ENCODE data around the gene SFXN2.

The SFXN2 gene

DNA sequence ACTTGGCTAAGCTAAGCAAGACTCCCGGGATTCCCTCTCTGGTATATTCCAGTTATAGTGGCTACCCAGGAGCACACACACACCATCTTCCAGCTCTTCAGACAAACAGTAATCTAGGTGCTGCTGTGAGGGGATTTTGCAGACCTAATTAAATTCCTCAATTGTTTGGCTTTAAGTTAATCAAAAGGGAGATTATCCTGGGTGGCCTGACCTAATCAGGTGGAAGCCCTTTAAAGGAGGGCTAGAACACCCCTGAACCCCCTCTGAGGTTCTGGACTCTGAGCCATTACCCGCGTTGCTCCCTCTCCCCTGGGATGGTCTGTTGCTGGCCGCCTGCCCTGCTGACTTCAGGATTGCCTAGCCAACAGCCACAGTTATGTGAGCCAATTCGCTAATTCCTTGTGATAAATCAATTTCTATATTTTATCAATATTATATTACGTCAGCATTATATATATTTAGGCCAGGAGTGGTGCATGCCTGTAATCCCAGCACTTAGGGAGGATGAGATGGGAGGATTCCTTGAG lies 6.4 kb downstream of the SFXN2 start:
- TF ChIP-seq, protein P1, sequence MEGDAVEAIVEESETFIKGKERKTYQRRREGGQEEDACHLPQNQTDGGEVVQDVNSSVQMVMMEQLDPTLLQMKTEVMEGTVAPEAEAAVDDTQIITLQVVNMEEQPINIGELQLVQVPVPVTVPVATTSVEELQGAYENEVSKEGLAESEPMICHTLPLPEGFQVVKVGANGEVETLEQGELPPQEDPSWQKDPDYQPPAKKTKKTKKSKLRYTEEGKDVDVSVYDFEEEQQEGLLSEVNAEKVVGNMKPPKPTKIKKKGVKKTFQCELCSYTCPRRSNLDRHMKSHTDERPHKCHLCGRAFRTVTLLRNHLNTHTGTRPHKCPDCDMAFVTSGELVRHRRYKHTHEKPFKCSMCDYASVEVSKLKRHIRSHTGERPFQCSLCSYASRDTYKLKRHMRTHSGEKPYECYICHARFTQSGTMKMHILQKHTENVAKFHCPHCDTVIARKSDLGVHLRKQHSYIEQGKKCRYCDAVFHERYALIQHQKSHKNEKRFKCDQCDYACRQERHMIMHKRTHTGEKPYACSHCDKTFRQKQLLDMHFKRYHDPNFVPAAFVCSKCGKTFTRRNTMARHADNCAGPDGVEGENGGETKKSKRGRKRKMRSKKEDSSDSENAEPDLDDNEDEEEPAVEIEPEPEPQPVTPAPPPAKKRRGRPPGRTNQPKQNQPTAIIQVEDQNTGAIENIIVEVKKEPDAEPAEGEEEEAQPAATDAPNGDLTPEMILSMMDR (IDR thresholded peaks at IDR 0.05; ENCODE audit: low read length, missing control alignments), result no peak
- DNase-seq (ENCODE audit: low read depth), result no peak
- no peak overlapping the region for H3K4me3 ChIP-seq (replicated peaks; ENCODE audit: low read depth, low read length)

DNA sequence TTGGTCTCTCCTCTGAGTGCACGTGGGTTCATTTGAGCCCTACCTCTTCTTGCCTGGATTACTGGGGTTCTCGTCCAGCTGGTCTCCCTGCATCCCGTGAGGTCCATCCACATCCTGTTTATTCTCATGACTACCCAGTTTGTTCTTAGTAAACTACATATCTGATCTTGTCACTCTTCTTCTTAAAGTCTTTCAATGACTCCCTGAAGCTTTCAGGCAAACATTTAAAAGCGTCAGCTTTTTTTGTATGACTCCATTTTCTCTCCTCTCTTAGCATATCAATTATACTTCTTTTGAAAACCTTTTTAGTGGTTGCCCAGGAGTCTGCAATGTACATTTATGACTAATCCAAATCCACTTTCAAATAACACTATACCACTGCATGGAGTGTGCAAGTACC lies 7.5 kb downstream of the SFXN2 start:
- H3K4me3 ChIP-seq (replicated peaks; ENCODE audit: low read depth, low read length), result no peak overlapping the region
- DNase-seq (ENCODE audit: low read depth), result no peak
- TF ChIP-seq, protein P1 (IDR thresholded peaks at IDR 0.05; ENCODE audit: low read length, missing control alignments), result no peak

DNA sequence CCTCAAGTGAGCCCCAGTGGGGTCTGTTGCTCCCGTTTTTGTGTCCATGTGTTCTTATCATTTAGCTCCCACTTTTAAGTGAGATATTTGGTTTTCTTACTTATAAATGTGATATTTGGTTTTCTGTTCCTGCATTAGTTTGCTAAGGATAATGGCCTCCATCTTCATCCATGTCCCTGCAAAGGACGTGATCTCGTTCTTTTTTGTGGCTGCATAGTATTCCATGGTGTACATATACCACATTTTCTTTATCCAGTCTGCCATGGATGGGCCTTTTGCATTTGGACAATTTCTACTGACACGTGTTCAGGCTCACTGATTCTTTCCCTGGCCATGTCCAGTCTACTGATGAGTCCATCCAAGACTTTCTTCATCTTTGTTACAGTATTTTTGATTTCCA lies 9.6 kb downstream of the SFXN2 start:
- DNase-seq (ENCODE audit: low read depth), result no peak
- H3K4me3 ChIP-seq (replicated peaks; ENCODE audit: low read depth, low read length), result no peak overlapping the region
- TF ChIP-seq, protein P1 (IDR thresholded peaks at IDR 0.05; ENCODE audit: low read length, missing control alignments), result no peak

DNA sequence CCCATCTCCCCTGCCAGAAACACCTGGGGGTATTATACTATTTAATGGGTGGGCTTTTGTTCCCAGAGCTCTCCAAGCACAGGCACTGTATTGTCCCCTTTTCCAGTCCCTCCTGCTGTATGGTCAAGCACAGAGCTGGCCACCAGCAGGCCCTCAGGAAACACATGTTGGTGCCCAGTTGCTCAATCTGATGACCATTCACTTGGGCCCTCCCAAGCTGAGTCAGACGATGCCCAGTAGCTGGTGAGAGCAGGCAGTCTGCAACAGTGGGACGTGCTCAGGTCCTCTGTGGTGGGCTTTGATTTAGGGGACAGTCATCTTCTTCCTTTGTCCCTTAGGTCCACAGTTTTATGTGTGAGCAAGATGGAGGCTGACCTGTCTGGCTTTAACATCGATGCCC lies 11.8 kb downstream of the SFXN2 start:
- DNase-seq (ENCODE audit: low read depth), result peak; percentile 45
- H3K4me3 ChIP-seq (replicated peaks; ENCODE audit: low read depth, low read length), result no peak overlapping the region
- TF ChIP-seq, protein P1 (IDR thresholded peaks at IDR 0.05; ENCODE audit: low read length, missing control alignments), result no peak

DNA sequence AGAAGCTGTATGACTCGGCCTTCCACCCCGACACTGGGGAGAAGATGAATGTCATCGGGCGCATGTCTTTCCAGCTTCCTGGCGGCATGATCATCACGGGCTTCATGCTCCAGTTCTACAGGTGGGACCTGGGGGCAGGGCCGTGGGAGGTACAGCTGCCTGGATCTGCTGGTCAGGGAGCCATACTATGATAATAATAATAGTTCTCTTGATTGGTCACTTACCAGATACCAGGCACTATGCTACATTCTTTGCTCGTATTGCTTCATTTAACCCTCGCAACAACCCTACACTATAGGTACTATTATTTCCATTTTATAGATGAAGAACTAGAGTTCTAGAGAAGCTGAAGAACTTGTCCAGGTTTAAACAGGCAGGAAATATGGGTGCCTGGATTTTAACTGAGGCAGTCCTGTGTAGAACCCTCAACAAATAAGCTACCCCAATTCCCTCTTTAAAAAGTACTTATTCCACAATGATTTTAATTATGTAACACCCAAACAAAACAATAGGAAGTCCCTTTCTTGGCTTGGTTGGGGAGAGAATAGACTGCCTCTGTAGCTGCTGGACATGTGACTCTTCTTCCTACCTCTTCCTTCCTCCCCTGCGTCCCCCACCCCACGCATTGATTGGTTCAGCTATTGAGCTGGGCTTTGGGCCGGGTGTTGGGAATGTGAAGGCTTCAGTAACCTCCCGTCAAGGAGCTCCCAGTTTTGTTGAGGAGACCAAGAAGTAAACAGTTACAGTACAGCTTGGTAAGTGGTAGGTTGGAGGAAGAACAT lies 12.8 kb downstream of the SFXN2 start:
- no peak for DNase-seq (ENCODE audit: low read depth)
- no peak overlapping the region for H3K4me3 ChIP-seq (replicated peaks; ENCODE audit: low read depth, low read length)
- TF ChIP-seq, protein P1 (IDR thresholded peaks at IDR 0.05; ENCODE audit: low read length, missing control alignments), result no peak

DNA sequence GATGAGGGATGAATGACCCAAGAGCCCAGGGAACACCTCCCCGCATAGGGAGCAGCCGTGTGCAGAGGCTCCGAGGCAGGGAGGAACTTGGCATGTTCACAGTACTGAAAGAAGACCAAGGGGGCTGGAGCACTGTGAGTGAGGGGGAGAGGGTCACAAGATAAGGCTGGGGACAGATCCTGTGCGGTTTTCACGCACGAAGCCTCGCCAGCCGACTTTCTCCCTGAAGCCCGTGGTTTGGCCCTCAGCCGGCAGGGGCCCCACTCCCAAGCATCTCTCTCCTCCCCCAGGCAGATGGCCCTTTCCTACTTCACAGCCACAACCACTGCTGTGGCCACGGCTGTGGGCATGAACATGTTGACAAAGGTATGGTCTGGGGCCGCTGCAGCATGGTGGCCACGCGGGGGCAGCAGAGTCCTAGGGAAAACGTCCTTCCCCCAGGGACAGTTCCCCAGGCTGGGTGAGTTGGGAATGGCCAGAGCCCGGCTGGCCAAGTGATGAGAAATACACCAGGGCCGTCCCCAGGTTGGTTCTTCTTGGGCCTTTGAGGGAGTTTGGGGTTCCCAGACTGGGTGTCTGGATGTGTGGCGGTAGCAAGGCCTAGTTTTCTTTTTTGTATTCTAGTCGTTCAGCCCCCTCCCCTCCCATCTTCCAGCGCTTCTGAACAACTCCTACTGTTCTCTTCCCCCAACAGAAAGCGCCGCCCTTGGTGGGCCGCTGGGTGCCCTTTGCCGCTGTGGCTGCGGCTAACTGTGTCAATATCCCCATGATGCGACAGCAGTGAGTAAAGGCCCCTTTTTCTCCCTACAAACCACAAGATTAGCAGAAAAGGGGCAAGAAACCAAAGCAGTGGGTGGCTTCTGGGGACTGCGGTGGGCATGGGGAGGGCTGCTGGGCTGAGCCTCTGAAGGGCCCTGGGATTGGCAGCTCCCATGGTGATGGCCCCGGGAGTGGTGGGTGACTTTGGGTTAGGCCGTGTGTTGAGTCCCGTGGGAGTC lies 14.9 kb downstream of the SFXN2 start:
- no peak overlapping the region for H3K4me3 ChIP-seq (replicated peaks; ENCODE audit: low read depth, low read length)
- TF ChIP-seq, protein P1 (IDR thresholded peaks at IDR 0.05; ENCODE audit: low read length, missing control alignments), result peak; percentile 87
- peak; percentile 87 for DNase-seq (ENCODE audit: low read depth)
